HG03571 (cell line): Measurements from ENCODE around the gene CNTROB.

Experiments used
- ATAC-seq: cut with Tn5 transposase; IDR thresholded peaks from one replicate; pipeline ENCODE4 v1.9.1; 2021; ENCODE audit not compliant: unreplicated experiment

CNTROB gene

DNA sequence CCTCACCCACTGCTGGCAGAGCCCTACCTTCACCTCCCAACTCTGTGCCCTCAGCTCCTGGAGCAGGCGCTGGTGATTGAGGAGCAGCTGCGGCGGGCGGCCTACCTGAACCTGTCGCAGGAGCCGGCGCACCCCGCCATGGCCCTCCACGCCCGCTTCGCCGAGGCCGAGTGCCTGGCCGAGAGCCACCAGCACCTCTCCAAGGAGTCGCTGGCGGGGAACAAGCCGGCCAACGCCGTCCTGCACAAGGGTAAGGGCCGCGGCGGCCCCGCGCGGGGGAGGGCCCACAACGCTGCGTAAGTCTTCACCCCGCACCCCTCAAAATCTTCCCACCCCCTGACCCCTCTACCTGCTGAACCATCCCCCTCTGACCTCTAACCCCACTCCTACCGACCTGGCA lies 22.9 kb upstream of the CNTROB start:
- ATAC-seq = no peak

- ATAC-seq = no peak
These were observed 21.7 kb upstream of the CNTROB start for GRCh38 chr17:7910281-7910680.

- no peak for ATAC-seq
These were observed 21.3 kb upstream of the CNTROB start for GRCh38 chr17:7910711-7911110.

DNA sequence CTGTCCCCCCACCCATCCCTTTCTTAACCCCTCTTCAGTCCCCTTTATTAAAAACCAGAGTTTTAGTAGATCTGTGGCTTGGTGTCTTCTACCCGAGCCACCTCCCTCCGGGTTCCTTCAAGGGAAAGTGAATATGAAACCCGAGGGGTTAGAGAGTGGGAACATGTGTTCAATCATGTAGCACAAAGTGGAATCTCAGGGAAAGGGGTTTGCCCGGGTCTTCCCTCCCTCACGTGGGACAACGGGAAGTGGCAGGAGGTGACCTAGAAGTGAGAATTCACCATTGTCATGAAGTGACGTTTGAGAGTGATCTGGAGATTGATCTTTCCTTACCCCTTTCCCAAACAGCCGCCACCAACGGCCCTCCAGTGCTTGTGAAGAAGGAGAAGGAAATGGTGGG lies 20.9 kb upstream of the CNTROB start:
- ATAC-seq = no peak

DNA sequence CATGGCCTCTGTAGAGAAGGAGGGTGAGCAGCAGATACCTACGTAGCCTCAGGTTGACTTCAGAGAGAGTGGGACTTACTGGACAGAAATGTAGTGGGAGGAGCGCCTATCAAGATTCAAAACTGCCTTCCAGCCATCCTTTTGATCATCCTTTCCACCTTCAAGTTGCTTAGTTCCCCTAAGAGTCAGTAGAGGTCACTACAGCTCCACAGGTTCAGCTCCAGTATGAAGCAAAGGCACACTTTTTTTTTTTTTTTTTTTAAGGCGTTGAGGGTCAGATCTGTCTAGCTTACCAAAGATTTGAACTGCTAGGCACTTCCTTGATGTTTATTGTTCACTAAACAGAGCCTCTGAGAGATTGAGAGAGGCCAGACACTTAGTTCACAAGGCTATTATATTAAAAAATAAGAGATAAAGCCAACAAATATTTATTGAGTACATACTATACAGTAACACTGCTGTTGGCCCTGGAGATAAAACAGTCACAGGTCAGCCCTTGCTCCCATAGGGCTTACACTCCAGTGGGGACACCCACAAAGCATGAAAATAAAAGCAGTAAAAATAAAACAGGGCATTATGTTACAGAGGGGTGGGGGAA lies 19.0 kb upstream of the CNTROB start:
- ATAC-seq = no peak

DNA sequence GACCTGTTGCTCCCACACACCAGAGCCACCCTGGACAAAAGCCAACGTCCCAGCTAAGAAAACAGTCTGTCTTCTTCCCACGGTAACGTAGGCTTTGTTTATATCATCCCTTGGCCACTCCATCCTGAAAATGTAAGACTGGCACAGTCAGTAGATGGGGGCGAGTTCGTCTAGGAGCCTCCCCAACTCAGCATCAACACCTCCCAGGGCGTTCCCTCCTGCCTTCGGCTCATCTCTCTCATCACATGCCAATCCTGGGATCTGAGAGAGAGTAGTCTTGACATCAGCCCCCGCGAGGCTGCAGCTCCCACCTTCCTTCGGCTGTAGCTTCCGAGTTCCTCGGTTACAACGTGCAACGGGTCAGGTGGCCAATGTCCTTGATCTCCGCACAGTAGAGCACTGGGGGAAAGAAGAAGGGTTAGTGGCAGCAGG lies 16.8 kb upstream of the CNTROB start:
- peak; percentile 12 for ATAC-seq

DNA sequence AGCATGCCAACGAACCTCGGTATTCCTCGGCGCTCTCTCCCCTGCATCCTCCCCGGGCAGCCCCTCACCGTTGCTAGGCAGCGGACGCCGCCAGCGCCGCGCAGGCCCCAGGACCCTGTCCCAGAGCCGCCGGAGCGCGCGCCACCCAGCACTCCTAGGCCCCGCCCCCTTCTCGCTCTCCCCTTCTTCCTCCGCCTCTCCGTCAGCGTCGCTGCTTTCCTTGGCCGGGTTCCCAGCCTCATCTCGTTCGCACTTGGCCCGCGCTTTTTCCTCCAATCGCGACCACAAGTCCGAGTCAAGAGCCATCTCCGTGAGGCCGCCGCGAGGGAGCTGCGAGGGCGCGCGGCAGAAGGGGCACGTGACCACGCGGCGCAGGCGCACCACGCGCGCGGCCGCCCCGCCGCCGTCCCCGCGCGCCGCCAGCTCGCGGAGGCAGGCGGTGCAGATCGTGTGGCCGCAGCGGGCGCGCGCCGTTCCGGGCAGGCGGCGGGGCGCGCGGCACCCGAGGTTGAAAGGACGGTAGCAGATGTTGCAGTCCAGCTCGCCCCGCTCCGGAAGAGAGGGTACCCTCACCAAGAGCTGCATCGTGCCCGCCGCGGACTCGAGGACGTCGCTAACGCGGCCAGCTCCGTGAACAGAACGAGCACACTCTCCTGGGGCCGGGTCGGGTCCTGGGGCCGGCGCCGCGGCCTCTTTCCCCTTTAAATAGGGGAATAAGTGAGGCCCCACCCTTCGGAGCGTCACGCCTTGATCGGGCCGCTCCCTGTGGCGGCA lies 16.2 kb upstream of the CNTROB start, which contains the start of gene RNF227:
RNF227 (minus strand) TSS at position 679 of the 774 bp plus-strand sequence; CDS start at position 585, 94 bp downstream.
- ATAC-seq = peak; percentile 65

GRCh38 chr17:7916385-7916682 lies 15.7 kb upstream of the CNTROB start:
- ATAC-seq = no peak

DNA sequence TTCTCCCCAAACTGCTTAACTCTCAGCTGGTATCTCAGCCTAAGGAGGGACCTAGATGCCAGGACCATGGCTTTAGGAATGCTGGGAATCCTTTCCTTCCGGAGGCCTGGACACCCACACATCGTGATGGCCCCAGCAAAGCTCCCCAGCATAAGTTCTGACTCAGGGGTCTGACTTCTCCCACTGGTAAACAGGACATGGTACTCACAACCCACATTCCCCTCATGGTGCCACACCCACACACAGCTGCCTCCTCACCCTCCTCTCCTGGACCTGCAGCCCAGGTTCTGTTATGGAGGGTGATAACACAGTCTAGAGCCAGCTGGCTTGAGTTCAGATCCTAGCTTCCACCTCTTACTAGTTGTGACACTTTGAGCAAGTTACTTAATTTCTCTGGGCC lies 15.2 kb upstream of the CNTROB start:
- no peak for ATAC-seq

DNA sequence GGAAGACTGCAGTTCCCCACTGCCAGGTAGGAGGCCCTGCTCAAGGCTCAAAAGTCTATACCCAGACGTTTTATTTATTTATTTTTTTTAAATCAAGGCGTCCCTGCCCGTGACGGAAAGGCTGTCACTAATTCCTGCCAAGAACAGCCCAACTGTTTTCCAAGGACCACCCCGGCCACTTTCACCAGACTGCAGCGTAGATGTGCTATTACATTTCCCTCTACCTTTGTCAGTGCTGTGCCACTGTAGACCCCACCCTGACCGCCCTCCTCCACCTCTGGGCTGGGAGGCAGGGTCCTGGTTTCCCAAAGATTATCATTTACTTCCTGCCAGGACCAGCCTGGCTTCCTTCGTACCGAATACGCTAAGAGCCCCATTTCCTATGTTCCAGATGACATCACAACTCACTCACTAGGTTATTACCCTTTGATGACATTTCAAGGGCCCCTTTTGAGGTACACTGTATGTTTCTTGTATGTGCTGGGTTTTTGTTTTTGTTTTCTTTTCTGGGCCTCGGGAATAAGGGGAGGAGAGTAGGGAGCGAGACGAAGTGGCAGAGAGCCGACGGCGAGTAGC lies 9.6 kb upstream of the CNTROB start:
- ATAC-seq = no peak

- no peak for ATAC-seq
These were observed 9.0 kb upstream of the CNTROB start for GRCh38 chr17:7922845-7923628.

- ATAC-seq = no peak
These were observed 4.4 kb upstream of the CNTROB start for GRCh38 chr17:7927596-7927995.

DNA sequence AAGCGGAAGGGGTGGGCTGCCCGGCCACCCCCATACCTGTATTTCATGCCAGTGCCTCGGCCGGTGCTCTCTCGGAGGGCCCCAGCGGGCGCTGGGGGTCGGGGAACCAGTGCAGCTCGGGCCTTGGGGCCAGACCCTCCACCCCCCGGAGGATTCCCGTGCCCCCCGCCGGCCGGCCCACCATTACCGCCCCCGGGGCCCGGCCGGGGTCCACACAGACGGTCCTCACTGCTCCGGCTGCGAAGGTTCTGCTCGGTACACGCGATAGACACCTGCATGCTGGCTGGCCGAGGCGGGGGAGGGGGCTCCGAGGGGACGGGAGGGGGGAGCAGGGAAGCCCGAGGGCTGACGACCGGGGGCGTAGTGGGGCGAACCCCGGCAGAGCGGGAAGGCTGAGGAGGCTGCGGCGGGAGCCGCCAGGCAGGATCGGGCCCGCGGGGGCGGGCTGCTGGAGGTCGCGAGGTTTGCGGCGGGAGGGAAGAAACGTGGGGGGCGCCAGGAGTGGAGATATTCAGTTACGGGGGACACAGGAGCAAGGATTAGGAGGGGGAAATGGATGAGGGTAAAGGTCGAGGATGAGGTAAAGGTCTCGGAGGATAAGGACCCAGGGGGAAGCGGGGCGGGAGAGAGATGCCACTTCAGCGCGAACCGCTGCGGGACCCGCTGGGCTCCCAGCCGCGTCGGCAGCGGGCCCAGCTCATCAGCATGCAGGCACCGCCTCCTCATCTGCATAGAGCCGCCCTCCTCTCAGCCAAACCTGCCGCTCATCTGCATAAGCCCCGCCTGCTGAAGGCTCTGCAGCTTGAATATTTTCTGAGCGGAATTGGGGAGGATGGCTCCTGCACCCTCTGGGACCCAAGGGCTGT lies 2.6 kb upstream of the CNTROB start, which contains the start of gene KCNAB3:
KCNAB3 (minus strand) TSS at position 699 of the 866 bp plus-strand sequence; CDS start at position 278, 421 bp downstream.
- ATAC-seq = no peak

DNA sequence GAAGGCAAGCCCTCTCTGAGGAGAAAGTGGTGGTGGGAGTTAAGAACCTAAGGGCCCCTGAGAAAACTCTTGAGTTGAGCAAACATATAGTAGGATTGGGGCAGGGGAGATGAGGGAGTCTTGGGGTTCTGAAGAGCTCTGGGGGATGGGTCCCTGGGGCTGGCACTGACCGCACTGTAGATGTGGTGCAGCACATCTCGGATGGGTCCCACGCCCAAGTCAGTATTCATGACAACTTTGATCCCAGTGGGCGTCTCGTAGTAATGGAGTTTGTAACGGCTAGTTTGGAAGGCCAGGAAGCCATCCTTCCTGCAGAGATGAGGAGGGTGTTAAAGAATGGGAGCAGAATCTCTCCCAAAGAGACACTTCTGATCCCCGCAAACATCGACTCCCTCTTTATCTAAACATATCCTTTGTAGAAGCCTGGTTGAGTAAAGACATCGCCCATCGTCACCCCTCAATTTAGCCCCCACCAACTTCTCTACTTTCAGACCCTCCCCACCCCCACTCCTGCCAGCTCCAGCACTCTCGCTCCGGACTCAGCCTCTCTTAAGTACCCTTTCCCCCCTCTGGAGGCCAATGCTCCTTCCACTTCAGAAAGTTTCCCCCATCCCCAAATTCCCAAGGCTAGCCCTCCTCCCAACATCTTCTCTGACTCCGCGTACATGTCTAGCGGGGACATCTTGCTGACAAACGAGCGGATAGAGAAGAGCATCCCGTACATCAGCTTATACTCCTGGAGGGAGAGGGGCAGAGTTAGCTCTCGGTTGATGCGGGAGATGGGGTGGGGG lies 970 bp upstream of the CNTROB start:
- ATAC-seq = no peak

DNA sequence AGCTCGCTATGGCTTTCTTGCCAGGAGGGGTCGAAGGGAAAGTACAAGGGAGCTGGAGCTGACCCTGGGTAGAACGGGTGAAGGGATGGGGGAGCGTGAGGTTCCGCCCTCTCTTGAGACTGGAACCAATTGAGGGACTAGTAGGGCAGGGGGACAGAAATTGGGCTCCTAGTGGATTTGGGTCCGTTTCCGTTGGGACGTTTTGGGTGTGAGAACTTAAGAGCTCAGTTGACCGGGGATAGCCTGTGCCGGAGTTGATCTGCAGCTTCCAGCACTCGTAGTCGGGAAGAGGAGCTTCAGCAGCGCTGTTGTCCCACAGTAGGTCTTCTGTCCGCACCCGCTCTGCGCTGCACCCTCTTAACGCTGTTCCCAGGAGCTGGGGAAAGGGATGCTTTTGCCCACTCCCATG lies 481 bp downstream of the CNTROB start:
- peak; percentile 10 for ATAC-seq

- ATAC-seq = no peak
These were observed 943 bp downstream of the CNTROB start for GRCh38 chr17:7932949-7933348.

GRCh38 chr17:7935859-7936258 lies 3.9 kb downstream of the CNTROB start:
- no peak for ATAC-seq

- ATAC-seq = no peak
These were observed 8.0 kb downstream of the CNTROB start for GRCh38 chr17:7940034-7940433.

DNA sequence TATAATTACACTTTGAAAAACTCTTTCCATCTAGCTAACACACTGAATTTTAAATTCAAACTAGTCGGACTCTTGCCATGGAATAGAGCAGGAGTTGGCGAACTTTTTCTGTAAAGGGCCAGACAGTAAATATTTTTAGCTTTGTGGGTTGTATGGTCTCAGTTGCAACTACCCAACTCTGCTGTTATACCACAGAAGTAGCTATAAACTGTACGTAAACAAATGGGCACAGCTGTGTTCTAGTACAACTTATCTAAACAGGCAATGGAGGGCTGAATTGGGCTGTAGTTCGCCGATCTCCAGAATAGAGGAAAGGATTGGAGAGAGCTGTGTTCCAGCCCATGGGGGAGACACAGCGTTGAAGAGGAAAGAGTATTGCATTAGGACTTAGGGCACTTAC lies 8.7 kb downstream of the CNTROB start:
- no peak for ATAC-seq

- no peak for ATAC-seq
These were observed 11.3 kb downstream of the CNTROB start for GRCh38 chr17:7943291-7943690.
